ENCODE data around the gene RAB11A. TPM values are rescaled to one million over a fixed set of nuclear protein-coding genes. Genes with fewer than 3 reads are reported as not detected.
A peak's percentile ranks its signal among the peaks of the same experiment; 100 is the strongest.

Gene RAB11A
- total and polyA plus RNA-seq, 2 donors: 118 to 119 TPM

GRCh38 chr15:65828585-65828984 is 40.7 kb upstream of the RAB11A start:
- Histone ChIP-seq H3K4me3 (ENCODE audit: low read length in 2 of 2) (no peak overlapping the region), H3K27me3 (ENCODE audit: control insufficient read depth in 2 of 2, insufficient read depth in 1 of 2, low read length in 1 of 2) (no peaks in the 10 kb centered on the region), H3K4me1 (ENCODE audit: control insufficient read depth in 2 of 2, insufficient read depth in 2 of 2, low read length in 2 of 2) (peaks cover 10 to 37% of the 10 kb centered on the region in 2 donors), H3K36me3 (ENCODE audit: control insufficient read depth in 2 of 2, insufficient read depth in 2 of 2, low read length in 1 of 2) (no peaks in the 10 kb centered on the region), H3K9me3 (ENCODE audit: control insufficient read depth in 2 of 2, insufficient read depth in 1 of 2, low read length in 1 of 2) (no peaks in the 10 kb centered on the region), H3K27ac (ENCODE audit: low read depth in 1 of 2, low read length in 1 of 2) (peak overlapping the region; percentile 38 to 39)
- 77% methylated on average over 2 of the region's 2 CpGs for WGBS
- DNase-seq (ENCODE audit: low read depth in 6 of 9, low spot score in 9 of 9): peak in 1 of 9 donors; percentile 70

- H3K4me3 ChIP-seq (ENCODE audit: low read length in 2 of 2): no peak overlapping the region
- DNase-seq (ENCODE audit: low read depth in 6 of 9, low spot score in 9 of 9): peak in 1 of 9 donors; percentile 75
- peaks cover 13 to 41% of the 10 kb centered on the region in 2 donors for H3K4me1 ChIP-seq (ENCODE audit: control insufficient read depth in 2 of 2, insufficient read depth in 2 of 2, low read length in 2 of 2)
- no peaks in the 10 kb centered on the region for H3K36me3 ChIP-seq (ENCODE audit: control insufficient read depth in 2 of 2, insufficient read depth in 2 of 2, low read length in 1 of 2)
- WGBS: 64% methylated on average over 7 of the region's 7 CpGs
- no peaks in the 10 kb centered on the region for H3K9me3 ChIP-seq (ENCODE audit: control insufficient read depth in 2 of 2, insufficient read depth in 1 of 2, low read length in 1 of 2)
- peak overlapping the region in 1 of 2 donors; percentile 38 for H3K27ac ChIP-seq (ENCODE audit: low read depth in 1 of 2, low read length in 1 of 2)
- H3K27me3 ChIP-seq (ENCODE audit: control insufficient read depth in 2 of 2, insufficient read depth in 1 of 2, low read length in 1 of 2): no peaks in the 10 kb centered on the region
Observed at GRCh38 chr15:65829130-65829764, 40.0 kb upstream of the RAB11A start.

GRCh38 chr15:65832549-65833364 is 36.5 kb upstream of the RAB11A start:
- peak in 7 of 9 donors; percentile 42 to 85 (median 56) for DNase-seq (ENCODE audit: low read depth in 6 of 9, low spot score in 9 of 9)
- peak overlapping the region in 1 of 2 donors; percentile 30 for H3K4me3 ChIP-seq (ENCODE audit: low read length in 2 of 2)
- peaks cover 13 to 35% of the 10 kb centered on the region in 2 donors for H3K4me1 ChIP-seq (ENCODE audit: control insufficient read depth in 2 of 2, insufficient read depth in 2 of 2, low read length in 2 of 2)
- no peaks in the 10 kb centered on the region for H3K27me3 ChIP-seq (ENCODE audit: control insufficient read depth in 2 of 2, insufficient read depth in 1 of 2, low read length in 1 of 2)
- 16% methylated on average over 8 of the region's 8 CpGs for WGBS
- H3K36me3 ChIP-seq (ENCODE audit: control insufficient read depth in 2 of 2, insufficient read depth in 2 of 2, low read length in 1 of 2): no peaks in the 10 kb centered on the region
- no peaks in the 10 kb centered on the region for H3K9me3 ChIP-seq (ENCODE audit: control insufficient read depth in 2 of 2, insufficient read depth in 1 of 2, low read length in 1 of 2)
- peak overlapping the region; percentile 89 to 91 for H3K27ac ChIP-seq (ENCODE audit: low read depth in 1 of 2, low read length in 1 of 2)

- Histone ChIP-seq H3K36me3 (ENCODE audit: control insufficient read depth in 2 of 2, insufficient read depth in 2 of 2, low read length in 1 of 2) (no peaks in the 10 kb centered on the region), H3K27me3 (ENCODE audit: control insufficient read depth in 2 of 2, insufficient read depth in 1 of 2, low read length in 1 of 2) (no peaks in the 10 kb centered on the region), H3K27ac (ENCODE audit: low read depth in 1 of 2, low read length in 1 of 2) (peak overlapping the region; percentile 89 to 91), H3K4me1 (ENCODE audit: control insufficient read depth in 2 of 2, insufficient read depth in 2 of 2, low read length in 2 of 2) (peaks cover 13 to 29% of the 10 kb centered on the region in 2 donors), H3K4me3 (ENCODE audit: low read length in 2 of 2) (no peak overlapping the region), H3K9me3 (ENCODE audit: control insufficient read depth in 2 of 2, insufficient read depth in 1 of 2, low read length in 1 of 2) (no peaks in the 10 kb centered on the region)
- DNase-seq (ENCODE audit: low read depth in 6 of 9, low spot score in 9 of 9): peak in 1 of 9 donors; percentile 41
- 51% methylated on average over 4 of the region's 4 CpGs for WGBS
Observed at GRCh38 chr15:65833501-65834205, 35.6 kb upstream of the RAB11A start.

GRCh38 chr15:65834603-65835282 is 34.5 kb upstream of the RAB11A start:
- DNase-seq (ENCODE audit: low read depth in 6 of 9, low spot score in 9 of 9): no peak
- WGBS: 97% methylated on average over 8 of the region's 8 CpGs
- Histone ChIP-seq H3K36me3 (ENCODE audit: control insufficient read depth in 2 of 2, insufficient read depth in 2 of 2, low read length in 1 of 2) (no peaks in the 10 kb centered on the region), H3K4me1 (ENCODE audit: control insufficient read depth in 2 of 2, insufficient read depth in 2 of 2, low read length in 2 of 2) (peaks cover 13 to 21% of the 10 kb centered on the region in 2 donors), H3K27me3 (ENCODE audit: control insufficient read depth in 2 of 2, insufficient read depth in 1 of 2, low read length in 1 of 2) (no peaks in the 10 kb centered on the region), H3K4me3 (ENCODE audit: low read length in 2 of 2) (no peak overlapping the region), H3K27ac (ENCODE audit: low read depth in 1 of 2, low read length in 1 of 2) (no peak overlapping the region), H3K9me3 (ENCODE audit: control insufficient read depth in 2 of 2, insufficient read depth in 1 of 2, low read length in 1 of 2) (no peaks in the 10 kb centered on the region)

DNA sequence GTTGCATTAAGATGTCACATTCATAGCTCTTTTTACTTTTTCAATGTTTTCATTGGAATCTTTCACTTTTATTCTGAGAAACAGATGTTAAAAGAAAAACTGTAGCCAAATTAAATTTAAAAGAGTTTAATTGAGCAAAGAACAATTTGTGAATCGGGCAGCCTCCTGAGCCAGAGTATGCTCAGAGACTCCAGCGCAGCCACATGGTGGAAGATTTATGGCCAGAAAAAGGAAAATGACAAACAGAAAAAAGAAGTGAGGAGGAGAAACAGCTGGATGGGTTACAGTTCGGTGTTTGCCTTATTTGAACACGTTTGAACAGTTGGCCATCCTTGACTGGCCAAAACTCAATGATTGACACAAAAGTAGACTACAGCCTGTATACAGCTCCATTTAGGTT is 33.8 kb upstream of the RAB11A start:
- H3K27me3 ChIP-seq (ENCODE audit: control insufficient read depth in 2 of 2, insufficient read depth in 1 of 2, low read length in 1 of 2): no peaks in the 10 kb centered on the region
- no peak for DNase-seq (ENCODE audit: low read depth in 6 of 9, low spot score in 9 of 9)
- H3K4me1 ChIP-seq (ENCODE audit: control insufficient read depth in 2 of 2, insufficient read depth in 2 of 2, low read length in 2 of 2): peaks cover 13 to 21% of the 10 kb centered on the region in 2 donors
- no peaks in the 10 kb centered on the region for H3K36me3 ChIP-seq (ENCODE audit: control insufficient read depth in 2 of 2, insufficient read depth in 2 of 2, low read length in 1 of 2)
- whole genome bisulfite sequencing: 73% methylated on average over 4 of the region's 4 CpGs
- no peak overlapping the region for H3K4me3 ChIP-seq (ENCODE audit: low read length in 2 of 2)
- no peaks in the 10 kb centered on the region for H3K9me3 ChIP-seq (ENCODE audit: control insufficient read depth in 2 of 2, insufficient read depth in 1 of 2, low read length in 1 of 2)
- no peak overlapping the region for H3K27ac ChIP-seq (ENCODE audit: low read depth in 1 of 2, low read length in 1 of 2)

- Histone ChIP-seq H3K4me3 (ENCODE audit: low read length in 2 of 2) (no peak overlapping the region), H3K27me3 (ENCODE audit: control insufficient read depth in 2 of 2, insufficient read depth in 1 of 2, low read length in 1 of 2) (no peaks in the 10 kb centered on the region), H3K9me3 (ENCODE audit: control insufficient read depth in 2 of 2, insufficient read depth in 1 of 2, low read length in 1 of 2) (no peaks in the 10 kb centered on the region), H3K27ac (ENCODE audit: low read depth in 1 of 2, low read length in 1 of 2) (no peak overlapping the region), H3K4me1 (ENCODE audit: control insufficient read depth in 2 of 2, insufficient read depth in 2 of 2, low read length in 2 of 2) (peaks cover 13 to 20% of the 10 kb centered on the region in 2 donors), H3K36me3 (ENCODE audit: control insufficient read depth in 2 of 2, insufficient read depth in 2 of 2, low read length in 1 of 2) (no peaks in the 10 kb centered on the region)
- peak in 1 of 9 donors; percentile 34 for DNase-seq (ENCODE audit: low read depth in 6 of 9, low spot score in 9 of 9)
- 88% methylated on average over 4 of the region's 4 CpGs for WGBS
Observed at GRCh38 chr15:65836665-65837064, 32.6 kb upstream of the RAB11A start.

DNA sequence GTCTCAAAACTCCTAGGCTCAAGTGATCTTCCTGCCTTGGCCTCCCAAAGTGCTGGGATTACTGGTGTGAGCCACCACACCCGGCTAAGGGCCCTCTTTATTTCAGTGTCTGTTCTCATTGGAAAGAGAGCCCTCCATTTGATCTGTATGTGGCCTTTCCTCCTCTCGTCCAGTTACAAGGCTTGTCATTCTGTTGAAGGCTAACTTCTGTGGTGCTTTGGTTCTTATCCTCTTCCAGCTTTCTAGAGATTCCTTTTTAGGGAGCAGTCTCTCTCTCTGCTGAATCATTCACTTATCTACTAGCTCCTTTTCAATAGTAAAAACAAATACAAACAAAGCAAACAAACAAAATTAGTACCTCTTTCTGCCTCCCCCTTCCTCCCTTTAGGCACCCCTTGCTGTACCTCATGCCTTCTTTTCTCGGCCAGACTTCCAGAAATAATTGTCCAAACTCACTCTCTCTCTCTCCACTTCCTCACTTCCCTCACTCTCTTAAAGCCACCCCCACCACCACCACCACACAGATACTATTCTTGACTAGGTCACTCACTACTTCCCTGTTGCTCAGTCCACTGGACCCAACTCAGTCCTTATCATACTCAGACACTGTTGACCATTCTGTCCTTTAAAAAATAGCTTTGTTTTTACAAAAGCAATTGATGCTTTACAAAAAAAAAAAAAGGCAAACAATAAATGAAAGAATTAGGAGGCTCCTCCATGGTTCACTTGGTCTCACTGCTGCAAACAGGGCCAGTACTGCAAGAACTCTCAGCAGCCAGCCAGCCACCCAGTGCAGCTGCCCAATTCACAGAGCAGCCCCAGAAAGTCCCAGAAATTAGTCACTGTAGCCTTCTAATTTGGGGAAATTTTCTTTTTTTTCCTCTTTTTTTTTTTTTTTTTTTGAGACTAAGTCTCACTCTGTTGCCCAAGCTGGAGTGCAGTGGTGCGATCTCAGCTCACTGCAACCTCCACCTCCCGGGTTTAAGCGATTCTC is 31.7 kb upstream of the RAB11A start:
- Histone ChIP-seq H3K4me3 (ENCODE audit: low read length in 2 of 2) (no peak overlapping the region), H3K27ac (ENCODE audit: low read depth in 1 of 2, low read length in 1 of 2) (no peak overlapping the region), H3K27me3 (ENCODE audit: control insufficient read depth in 2 of 2, insufficient read depth in 1 of 2, low read length in 1 of 2) (no peaks in the 10 kb centered on the region), H3K36me3 (ENCODE audit: control insufficient read depth in 2 of 2, insufficient read depth in 2 of 2, low read length in 1 of 2) (no peaks in the 10 kb centered on the region), H3K9me3 (ENCODE audit: control insufficient read depth in 2 of 2, insufficient read depth in 1 of 2, low read length in 1 of 2) (no peaks in the 10 kb centered on the region), H3K4me1 (ENCODE audit: control insufficient read depth in 2 of 2, insufficient read depth in 2 of 2, low read length in 2 of 2) (peaks cover 10 to 13% of the 10 kb centered on the region in 2 donors)
- no peak for DNase-seq (ENCODE audit: low read depth in 6 of 9, low spot score in 9 of 9)
- WGBS: 93% methylated on average over 6 of the region's 6 CpGs

Measured in thymus (tissue), 11 donors.